NCI-H510A treated with DMSO at 0.1 percent for 48 hours (cell line): Measurements from ENCODE around the gene AKR1C2.
"Not testable (repeated sequence)": the region's sequence is repeated elsewhere in the genome, so short reads cannot be mapped to it uniquely, and the experiment has no call there.

ENCODE experiments used
- DNase-seq: peaks from one replicate; lab custom pipeline; 2025; lab: John Stamatoyannopoulos, UW

Gene AKR1C2

DNA sequence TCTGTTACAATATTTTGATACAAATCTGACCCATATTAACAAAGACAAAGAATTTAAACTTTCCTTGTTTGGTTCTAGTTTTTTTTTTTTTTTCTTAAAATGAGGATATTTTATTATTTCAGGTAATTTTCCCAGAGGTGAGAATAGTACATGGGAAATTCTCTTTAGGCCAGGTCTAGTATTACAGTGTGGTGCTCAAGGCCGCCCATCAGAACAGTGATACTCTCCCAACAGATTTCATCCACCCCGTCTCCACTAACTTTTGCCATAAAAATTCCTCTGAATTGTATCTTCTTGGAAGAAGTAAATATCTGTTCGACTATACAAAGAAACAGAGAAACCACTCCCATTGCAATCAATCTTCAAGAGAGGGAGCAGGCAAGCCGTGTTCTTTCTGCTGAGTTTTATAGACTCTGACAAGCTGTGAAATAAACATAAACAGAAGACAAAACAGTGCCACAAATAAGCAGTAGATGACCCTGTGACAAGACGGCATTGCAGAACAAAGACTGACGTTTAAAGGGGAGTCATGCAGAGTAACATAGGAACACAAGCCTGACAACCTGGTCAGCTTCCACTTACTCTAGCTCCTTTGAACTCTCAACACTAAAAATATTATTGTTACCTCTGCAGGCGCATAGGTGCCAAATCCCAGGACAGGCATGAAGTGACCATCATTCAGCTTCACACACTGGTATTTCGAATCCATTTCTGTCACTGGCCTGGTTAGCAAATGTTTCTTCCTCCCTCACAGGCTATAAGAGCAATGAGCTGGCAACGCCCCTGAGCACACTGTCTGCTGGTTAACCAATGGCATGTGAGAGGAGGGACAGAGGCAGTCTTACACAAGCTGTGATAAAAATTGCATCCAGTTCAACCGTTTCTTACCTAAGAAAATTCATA, at the start of gene AKR1C2:
Gene AKR1C2, minus strand, starts transcription at position 731 of the 903 bp plus-strand sequence. Its CDS starts 22 bp downstream, at position 709.
- DNase-seq, result not testable (repeated sequence)

DNA sequence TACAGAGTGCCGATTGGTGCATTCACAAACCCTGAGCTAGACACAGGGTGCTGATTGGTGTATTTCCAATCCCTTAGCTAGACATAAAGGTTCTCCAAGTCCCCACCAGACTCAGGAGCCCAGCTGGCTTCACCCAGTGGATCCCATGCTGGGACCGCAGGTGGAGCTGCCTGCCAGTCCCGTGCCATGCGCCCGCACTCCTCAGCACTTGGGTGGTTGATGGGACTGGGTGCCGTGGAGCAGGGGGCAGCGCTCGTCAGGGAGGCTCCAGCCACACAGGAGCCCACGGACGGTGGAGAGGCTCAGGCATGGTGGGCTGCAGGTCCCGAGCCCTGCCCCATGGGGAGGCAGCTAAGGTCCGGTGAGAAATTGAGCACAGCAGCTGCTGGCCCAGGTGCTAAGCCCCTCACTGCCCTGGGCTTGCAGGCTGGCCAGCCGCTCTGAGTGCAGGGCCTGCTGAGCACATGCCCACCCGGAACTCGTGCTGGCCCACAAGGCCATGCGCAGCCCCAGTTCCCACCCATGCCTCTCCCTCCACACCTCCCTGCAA, 49.4 kb upstream of the AKR1C2 start:
- DNase-seq, result not testable (repeated sequence)

DNA sequence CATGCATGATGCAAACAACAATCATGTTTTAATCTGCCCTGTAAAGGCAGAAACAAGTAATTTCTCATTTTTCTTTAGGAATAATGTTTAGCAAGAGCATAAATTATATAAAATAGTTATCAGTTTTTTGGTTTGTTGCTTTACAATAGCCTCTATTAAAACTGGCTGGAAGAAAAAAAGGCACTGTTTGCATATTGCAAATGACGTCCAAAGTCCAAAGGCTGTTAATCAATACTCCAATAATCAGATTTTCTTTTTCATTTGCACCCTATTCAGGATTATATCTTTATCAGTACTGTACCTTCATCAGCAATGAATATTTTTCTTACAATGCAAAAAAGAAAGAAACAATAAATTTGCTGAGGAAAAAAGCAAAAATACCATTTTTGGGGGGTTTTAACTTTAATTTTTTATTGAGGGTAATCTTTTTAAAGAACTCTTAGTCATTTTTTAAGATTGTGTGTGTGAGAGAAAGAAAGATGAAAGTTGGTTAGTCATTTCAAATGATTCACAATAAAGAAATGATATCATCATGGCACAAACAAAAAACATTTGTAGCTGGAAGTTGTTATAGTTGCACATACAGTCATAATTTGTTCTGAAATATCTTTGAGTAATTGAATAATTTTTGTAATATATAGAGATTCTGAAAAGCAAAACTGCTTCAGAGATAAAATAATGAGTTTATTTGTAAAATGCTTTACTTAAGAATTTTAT, 44.4 kb upstream of the AKR1C2 start:
- no peak for DNase-seq

DNA sequence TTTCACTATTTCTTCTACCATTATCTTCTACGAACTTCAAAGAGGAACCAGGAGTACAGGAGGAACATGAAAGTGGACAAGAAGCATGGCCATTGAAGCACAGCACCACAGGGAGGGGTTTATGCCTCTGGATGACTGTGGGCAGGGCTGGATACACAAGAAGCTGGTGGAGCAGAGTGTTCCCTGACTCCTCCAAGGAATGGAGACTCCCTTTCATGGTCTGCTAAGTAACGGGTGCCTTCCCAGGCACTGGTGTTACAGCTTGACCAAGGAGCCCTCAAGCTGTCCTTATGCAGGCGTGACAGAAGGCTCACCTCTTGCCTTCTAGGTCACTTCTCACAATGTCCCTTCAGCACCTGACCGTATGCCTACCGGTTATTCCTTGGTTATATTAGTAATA, 43.4 kb upstream of the AKR1C2 start:
- DNase-seq, result not testable (repeated sequence)

DNA sequence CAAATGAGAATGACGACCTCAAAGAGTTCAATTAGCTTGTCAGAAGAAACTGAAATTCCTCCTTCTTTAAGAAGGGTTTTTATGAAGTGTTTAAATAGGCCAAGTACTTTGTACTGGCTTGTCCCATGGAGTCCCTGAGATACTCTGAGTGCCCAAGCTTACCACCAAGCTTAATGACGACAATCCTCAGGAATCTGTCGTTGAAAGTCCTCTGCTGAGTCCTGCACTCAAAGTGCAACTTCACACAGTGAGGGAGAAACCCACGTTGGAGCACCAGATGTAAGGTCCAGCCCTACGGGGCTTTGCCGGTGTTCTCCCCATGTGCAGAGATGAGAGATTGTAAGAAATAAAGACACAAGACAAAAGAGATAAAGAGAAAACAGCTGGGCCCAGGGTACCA, 42.8 kb upstream of the AKR1C2 start:
- no peak for DNase-seq

DNA sequence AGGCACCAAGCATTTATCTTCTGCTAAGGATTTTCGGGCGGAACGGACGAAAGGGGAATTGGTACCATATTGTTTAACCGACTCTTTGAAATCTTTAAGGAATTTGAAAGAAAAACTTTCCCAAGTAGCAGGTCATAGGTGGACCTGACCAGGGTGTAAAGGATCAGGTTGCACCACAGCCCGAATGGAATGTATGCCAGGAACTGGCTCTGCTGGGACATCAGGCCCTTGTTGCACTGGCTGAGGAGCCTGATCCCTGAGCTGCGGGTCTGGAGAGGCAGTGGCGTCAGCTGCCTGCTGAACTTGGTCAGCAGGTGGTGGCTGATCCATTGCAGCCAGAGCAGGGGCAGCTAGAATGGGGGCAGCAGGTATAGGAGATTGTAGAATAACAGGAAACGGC, 41.4 kb upstream of the AKR1C2 start:
- no peak for DNase-seq

DNA sequence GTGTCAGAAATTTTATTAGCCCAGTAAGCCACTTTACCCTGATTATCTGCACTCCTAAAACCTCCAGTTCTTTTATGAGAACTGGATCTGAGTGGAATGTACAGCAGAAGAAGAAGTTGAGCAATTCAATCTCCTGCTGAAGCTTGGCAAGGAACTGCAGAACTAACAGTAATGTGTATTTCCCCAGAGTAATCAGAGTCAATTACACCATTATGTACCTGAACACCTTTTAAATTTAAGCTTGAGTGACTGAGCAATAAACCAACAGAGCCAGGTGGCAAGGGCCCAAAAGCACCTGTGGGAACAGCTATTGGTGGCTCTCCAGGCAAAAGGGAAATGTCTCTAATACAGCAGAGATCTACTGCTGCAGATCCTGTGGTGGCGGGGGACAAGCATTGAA, 40.1 kb upstream of the AKR1C2 start:
- peak; percentile 11 for DNase-seq

DNA sequence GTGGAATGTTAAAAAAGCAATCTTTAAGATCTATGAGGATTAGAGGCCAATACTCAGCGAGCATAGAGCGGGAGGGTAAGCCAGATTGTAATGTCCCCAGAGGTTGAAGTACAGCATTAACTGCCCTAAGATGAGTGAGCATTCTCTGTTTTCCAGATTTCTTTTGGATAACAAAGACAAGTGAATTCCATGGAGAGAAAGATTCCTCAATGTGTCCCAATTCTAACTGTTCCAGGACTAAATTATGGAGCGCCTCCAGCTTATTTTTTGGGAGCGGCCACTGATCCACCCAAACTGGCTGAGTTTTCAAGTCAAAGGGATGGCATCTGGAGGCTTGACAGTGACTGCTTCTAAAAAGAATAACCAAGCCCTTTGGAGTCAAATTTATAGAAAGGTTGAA, 39.3 kb upstream of the AKR1C2 start:
- DNase-seq, result no peak

DNA sequence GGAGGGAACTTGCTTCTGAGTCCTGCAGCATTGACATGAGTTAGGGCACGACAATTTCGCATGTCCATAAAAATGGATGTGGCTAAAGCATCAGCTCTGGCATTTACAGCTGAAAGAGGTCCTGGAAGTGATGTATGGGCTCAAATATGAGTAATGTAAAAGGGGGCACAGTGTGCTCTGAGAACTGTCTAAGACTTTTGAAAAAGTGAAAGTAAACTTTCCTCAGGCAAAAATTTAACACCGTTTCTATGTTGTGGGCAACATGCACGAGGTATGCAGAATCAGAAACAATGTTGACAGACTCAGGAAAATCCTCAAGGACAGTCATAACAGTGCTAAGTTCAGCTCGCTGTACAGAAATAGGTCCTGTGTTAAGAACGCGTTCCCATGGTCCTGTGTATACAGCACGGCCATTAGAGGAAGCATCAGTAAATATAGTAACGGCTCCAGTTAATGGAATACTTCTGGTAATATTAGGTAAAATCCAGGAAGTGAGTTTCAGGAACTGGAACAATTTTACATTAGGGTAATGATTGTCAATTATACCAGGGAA, 37.9 kb upstream of the AKR1C2 start:
- DNase-seq, result no peak

DNA sequence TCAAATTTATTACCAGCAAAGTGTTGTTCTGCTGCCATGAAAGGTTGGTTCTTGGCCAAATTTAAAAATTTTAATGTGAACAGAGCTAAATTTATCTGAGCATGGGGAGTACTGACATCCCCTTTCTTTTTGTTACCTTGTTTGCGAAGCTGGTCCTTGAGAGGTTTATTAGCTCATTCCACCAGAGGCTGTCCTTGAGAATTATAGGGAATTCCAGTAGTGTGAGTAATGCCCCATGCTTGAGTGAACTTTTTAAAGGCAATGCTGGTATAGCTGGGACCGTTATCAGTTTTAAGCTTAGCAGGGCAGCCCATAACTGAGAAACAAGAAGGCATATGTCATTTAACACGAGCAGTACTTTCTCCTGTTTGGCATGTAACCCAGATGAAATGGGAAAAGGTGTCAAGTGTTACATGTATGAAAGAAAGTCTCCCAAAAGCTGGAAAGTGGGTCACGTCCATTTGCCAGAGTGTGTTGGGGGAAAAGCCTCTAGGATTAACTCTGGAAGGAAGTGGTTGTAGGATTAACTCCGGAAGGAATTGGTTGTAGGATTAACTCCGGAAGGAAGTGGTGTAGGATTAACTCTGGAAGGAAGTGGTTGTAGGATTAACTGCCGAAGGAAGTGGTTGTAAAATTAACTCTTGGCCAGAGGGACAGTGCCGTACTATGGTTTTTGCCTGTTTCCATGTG, 37.3 kb upstream of the AKR1C2 start:
- DNase-seq, result no peak

DNA sequence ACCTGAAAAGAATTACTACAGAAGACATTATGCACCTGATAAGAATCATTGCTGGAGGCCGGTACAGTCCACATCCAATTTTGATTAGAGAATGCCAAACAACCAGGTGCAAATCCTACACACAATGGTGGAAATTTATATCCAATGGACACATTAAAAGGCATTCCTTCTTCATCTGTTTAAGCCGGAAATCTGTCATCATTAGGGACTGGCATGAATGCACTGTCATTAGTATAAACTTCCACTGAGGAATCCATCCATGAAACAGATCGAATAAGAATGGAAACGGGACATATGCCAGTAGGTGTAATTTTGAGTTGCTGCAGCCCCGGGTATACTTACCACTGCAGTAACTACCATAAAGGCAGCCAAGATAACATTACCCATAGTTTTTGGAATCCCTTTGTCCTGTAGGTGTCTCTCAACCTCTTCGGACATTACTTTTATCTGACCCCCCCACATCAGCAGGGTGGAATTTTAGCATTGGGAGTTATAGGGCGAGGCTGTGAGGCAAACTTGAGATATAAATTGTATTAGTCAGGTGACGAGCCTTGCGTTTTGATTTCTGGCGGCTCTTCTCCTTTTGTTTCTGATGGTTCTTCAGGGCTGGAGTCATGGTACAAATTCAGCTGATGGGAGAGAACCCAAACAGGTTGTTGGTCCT, 36.5 kb upstream of the AKR1C2 start:
- no peak for DNase-seq

DNA sequence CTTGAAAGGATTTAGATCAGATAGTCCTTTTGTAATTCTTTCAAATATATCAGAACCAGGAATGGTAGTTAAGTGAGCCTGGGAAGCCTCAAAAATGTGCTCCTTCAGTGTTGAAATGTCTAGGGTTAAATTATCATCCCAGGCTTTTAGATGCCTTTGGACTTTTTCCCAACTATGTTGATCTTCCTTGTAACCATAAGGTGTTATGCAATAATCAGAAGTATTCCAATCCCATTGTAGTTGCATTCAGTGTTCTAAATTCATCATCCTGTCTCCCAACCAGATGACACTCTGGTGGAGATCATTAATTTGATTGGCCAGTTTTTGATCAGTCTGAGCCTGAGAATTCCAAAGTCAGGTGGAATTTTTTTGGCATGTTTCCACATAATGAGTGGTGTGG, 35.1 kb upstream of the AKR1C2 start:
- DNase-seq, result no peak

DNA sequence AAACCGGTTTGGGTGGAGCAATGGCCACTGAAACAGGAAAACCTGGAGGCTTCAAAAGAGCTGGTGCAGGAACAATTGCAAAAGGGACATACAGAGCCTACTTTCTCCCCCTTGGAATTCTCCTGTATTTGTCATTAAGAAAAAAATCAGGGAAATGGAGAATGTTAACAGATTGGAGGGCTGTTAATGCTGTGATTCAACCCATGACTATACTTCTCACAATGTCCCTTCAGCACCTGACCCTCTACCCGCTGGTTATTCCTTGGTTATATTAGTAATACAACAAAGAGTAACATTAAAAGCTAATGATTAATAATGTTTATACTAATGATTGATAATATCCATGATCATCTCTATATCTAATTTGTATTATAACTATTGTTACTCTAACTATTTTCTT, 34.4 kb upstream of the AKR1C2 start:
- DNase-seq, result no peak

DNA sequence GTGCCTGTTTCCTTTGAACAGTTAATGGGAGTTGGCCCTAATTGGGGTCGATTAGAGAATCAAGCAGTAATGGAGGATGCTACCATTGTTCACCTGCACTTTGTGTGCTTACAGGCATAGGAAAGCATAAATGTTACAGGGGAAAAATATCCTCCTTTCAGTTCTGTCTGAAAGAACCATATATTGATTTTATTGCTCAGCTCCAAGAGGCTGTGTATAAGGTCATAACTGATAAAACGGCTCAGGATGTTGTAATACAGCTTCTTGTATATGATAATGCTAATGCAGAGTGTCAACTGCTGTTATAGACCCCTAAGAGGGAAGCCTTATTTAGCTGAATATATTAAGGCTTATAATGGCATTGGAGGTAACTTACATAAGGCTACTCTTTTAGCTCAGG, 32.9 kb upstream of the AKR1C2 start:
- no peak for DNase-seq

DNA sequence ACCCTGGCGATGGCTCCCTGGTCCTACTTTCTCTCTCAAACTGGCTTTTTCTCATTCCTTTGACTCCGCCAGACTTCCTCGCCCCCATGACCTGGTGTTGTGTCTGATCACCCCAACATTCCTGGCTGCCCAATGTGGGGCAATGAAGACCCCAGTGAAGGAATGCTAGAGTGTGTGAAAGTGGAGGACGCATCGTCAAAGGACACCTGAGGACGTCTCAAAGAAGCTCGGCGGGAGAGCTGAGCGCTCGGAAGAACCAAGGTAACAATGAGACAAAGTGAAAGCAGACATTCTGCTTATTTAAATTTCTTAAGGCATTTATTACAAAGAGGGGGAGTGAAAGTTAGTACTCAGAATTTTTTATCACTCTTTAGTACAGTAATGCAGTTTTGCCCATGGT, 31.7 kb upstream of the AKR1C2 start:
- no peak for DNase-seq

DNA sequence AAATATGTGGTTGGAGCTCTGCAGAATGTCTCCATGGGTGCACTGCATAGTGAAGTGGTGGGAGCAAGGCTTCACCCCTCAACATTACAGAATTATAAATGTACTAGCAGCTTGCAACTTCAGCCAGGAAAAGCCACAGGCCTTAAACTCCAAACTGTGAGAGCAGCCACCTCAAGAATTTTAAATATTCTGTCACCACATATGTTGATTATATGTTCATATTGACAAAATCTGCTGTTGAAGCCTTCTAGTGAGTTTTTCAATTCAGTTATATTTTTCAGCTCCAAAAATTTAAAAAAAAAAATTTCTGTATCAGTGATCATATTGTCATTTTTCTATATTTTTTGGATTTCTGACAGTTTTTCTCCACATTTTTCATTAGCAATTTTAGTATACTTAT, 30.9 kb upstream of the AKR1C2 start:
- no peak for DNase-seq

DNA sequence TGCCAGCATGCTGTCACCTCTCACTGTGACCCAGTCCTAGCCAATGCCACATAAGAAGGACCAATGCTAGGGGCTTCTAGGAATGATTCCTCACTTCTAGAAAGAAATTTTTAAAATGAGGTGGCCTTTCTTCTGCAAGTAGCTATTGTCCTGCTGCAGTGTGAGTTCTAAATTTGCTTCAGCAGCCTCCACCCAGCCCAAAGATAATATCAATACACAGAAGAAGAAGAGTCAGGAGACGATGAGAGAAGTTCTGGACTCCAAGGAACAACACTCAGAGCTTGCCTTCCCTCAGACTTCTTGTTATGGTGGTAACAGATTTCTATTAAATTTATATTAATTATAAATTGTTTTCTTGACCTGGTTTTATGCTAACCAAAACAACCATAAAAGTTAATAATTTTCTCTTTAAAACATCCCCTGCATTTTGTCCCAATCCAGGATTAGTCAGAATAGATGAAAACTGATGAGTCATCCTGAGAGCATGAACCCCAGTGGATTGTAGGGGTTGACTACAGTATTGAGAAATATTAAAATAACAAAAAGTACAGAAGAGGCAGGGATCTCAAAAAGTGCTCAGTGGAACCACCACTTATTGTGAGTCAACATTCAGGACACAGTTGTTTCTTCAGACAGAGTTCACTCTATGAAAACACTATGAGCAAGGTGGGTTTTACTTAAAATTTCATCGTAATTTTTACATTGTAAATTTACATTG, 29.6 kb upstream of the AKR1C2 start:
- no peak for DNase-seq

DNA sequence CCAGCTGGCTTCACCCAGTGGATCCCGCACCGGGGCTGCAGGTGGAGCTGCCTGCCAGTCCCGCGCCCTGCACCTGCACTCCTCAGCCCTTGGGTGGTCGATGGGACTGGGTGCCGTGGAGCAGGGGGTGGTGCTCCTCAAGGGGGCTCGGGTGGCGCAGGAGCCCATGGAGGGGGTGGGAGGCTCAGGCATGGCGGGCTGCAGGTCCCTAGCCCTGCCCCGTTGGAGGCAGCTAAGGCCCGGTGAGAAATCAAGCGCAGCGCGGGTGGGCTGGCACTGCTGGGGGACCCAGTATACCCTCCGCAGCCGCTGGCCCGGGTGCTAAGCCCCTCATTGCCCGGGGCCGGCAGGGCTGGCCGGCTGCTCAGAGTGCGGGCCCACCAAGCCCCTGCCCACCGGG, 28.8 kb upstream of the AKR1C2 start:
- not testable (repeated sequence) for DNase-seq

DNA sequence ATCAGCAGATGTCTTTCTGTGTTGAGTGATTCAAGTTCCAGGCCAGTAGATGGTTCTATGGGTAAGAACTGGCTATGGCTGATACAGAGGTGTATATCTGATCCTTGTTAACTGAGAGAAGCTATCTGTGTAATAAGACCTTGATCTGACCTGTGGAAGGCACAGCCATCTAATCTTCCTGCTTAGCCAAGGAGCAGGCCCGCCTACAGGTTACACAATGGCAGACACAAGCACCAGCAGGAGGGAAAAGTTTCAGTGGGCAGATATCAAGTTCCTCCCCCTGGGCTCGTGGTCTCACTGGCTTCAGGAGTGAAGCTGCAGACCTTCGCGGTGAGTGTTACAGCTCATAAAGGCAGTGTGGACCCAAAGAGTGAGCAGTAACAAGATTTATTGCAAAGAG, 27.9 kb upstream of the AKR1C2 start:
- not testable (repeated sequence) for DNase-seq

DNA sequence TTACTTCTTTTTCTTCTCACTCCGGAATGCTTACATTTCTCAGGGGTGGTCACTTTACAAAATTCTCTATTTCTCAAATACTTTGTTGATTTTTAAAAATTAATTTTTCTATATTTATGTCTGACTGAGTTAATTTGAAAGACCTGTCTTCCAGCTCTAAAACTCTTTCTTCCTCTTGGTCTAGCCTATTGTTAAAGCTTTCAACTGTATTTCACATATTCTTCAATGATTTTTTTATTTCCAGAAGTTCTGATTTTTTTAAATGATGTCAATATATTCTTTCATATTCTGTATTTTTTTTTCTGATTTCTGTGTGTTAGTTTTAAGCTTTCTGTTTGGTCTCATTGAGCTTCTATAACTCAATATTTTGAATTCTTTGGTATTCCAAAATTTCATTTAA, 27.3 kb upstream of the AKR1C2 start:
- DNase-seq, result no peak

DNA sequence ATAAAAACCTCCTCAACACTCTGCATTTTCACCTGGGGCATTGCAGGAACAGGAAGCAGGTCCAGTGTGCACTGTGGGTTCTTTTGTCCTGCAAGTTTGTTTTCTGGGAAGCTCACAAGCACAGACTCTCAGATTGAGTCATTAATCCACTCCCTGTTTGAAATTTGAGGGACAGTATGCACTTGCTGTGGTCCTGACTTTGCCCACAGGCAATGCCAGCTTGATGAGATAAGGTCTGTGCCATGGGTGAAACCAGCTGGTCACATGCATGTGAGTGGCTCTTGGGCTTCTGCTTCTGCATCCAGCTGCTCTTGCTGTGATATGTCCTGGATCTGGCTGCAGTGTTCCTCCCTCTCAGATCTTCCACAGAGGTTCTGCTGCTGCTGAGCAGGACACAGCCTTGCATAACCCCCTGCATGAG, 21.8 kb upstream of the AKR1C2 start:
- not testable (repeated sequence) for DNase-seq
